HepG2 (cell line): ENCODE results near the gene ARVCF. TPM values are rescaled to one million over a fixed set of nuclear protein-coding genes. Genes with fewer than 3 reads are reported as not detected.
A peak's percentile ranks its signal among the peaks of the same experiment; 100 is the strongest.

Source experiments
- EHMT2 ChIP-seq: fragments of 200-600 bp; sonication (generic); IDR thresholded peaks from 2 replicates; pipeline ENCODE4 v1.7.0; 2017; ENCODE audit warnings: antibody characterized with exemption, low read depth, low read length, borderline replicate concordance
- HOXA5 ChIP-seq: sonication (generic); formaldehyde crosslinking; IDR thresholded peaks from 2 replicates; pipeline ENCODE4 v1.4.0; 2020; ENCODE audit warnings: missing genetic modification reagents
- NCOA2 ChIP-seq: sonication (generic); formaldehyde crosslinking; IDR thresholded peaks from 2 replicates; pipeline ENCODE4 v1.8.0; 2022; ENCODE audit warnings: inconsistent platforms
- SMARCC2 ChIP-seq: fragments of 450-650 bp; IDR thresholded peaks from 2 replicates; pipeline ENCODE4 v1.6.1; 2017; ENCODE audit warnings: antibody characterized with exemption, mild to moderate bottlenecking
- THAP11 ChIP-seq: IDR thresholded peaks from 2 replicates; pipeline ENCODE4 v1.6.1; 2016; ENCODE audit warnings: missing biosample characterization, missing genetic modification reagents
- ZKSCAN5 ChIP-seq: sonication (generic); formaldehyde crosslinking; IDR thresholded peaks from 2 replicates; pipeline ENCODE4 v1.5.1; 2020; ENCODE audit warnings: mild to moderate bottlenecking, missing genetic modification reagents
- ZNF160 ChIP-seq: sonication (generic); formaldehyde crosslinking; IDR thresholded peaks from 2 replicates; pipeline ENCODE4 v1.8.0; 2022; ENCODE audit warnings: mild to moderate bottlenecking, inconsistent platforms, missing genetic modification reagents
- ZNF225 ChIP-seq: sonication (generic); formaldehyde crosslinking; IDR thresholded peaks from 2 replicates; pipeline ENCODE4 v1.4.0; 2020; ENCODE audit warnings: mild to moderate bottlenecking, missing genetic modification reagents
- ZNF33A ChIP-seq: sonication (generic); formaldehyde crosslinking; IDR thresholded peaks from 2 replicates; pipeline ENCODE4 v1.5.1; 2020; ENCODE audit warnings: missing genetic modification reagents, mild to moderate bottlenecking, moderate library complexity, borderline replicate concordance
- ZNF552 ChIP-seq: sonication (generic); formaldehyde crosslinking; IDR thresholded peaks from 2 replicates; pipeline ENCODE4 v1.9.0; 2022; ENCODE audit warnings: missing genetic modification reagents, mild to moderate bottlenecking, borderline replicate concordance
- ZNF589 ChIP-seq: sonication (generic); formaldehyde crosslinking; conservative IDR thresholded peaks from 2 replicates; pipeline ENCODE4 v1.8.0; 2022; ENCODE audit warnings: mild to moderate bottlenecking, moderate library complexity, missing genetic modification reagents
- ZNF737 ChIP-seq: sonication (generic); formaldehyde crosslinking; IDR thresholded peaks from 2 replicates; pipeline ENCODE4 v1.5.0; 2020; ENCODE audit warnings: missing genetic modification reagents, mild to moderate bottlenecking, borderline replicate concordance
- ZNF772 ChIP-seq: sonication (generic); formaldehyde crosslinking; IDR thresholded peaks from 2 replicates; pipeline ENCODE4 v1.5.0; 2020; ENCODE audit warnings: mild to moderate bottlenecking, missing genetic modification reagents
- polyA plus RNA-seq, 8 experiments: library from polyadenylated mRNA; depleted of rRNA in 3 of 8; stranded (reverse) in 7 of 8; unstranded in 1 of 8; fragments of >200 nt; fragmentation: Illumina TruSeq in 4 of 8; extraction: Trizol in 4 of 8; gene quantifications; 2 replicates each; pipeline versions ENCODE4 v1.2.1 to v1.2.3, GENCODE V29; 2011 to 2016; ENCODE audit warnings: low read depth in 4 of 8, missing spikeins in 1 of 8, mixed read lengths in 1 of 8; ENCODE audit not compliant: insufficient read depth in 1 of 8
- total RNA-seq, 5 experiments: library from RNA; depleted of rRNA; stranded (reverse); fragments of >200 nt; fragmentation: Illumina TruSeq; extraction: Trizol; gene quantifications; 2 replicates each; pipeline ENCODE4 v1.2.3, GENCODE V29; 2016; ENCODE audit warnings: low read depth in 1 of 5
- TF ChIP-seq, protein P1 (sequence below): sonication (generic); formaldehyde crosslinking; IDR thresholded peaks from 2 replicates; pipeline ENCODE4 v1.5.1; 2020; ENCODE audit warnings: missing genetic modification reagents, mild to moderate bottlenecking, borderline replicate concordance
- TF ChIP-seq, protein P2 (sequence below): sonication (generic); formaldehyde crosslinking; IDR thresholded peaks from 2 replicates; pipeline ENCODE4 v1.5.0; 2020; ENCODE audit warnings: missing genetic modification reagents
- TF ChIP-seq, protein P3 (sequence below): sonication (generic); formaldehyde crosslinking; IDR thresholded peaks from 2 replicates; pipeline ENCODE4 v1.8.0; 2023; ENCODE audit warnings: mild to moderate bottlenecking, missing genetic modification reagents
- TF ChIP-seq, protein P4 (sequence below): IDR thresholded peaks from 2 replicates; pipeline ENCODE4 v1.6.1; 2018; ENCODE audit warnings: missing genetic modification reagents, mild to moderate bottlenecking, missing compliant biosample characterization
- TF ChIP-seq, protein P5 (sequence below): sonication (generic); formaldehyde crosslinking; IDR thresholded peaks from 2 replicates; pipeline ENCODE4 v1.8.1; 2022; ENCODE audit warnings: low read depth, mild to moderate bottlenecking, missing genetic modification reagents
- TF ChIP-seq, protein P6 (sequence below): sonication (generic); formaldehyde crosslinking; IDR thresholded peaks from 2 replicates; pipeline ENCODE4 v1.8.1; 2023; ENCODE audit warnings: missing genetic modification reagents, inconsistent platforms, borderline replicate concordance

Gene ARVCF
- total and polyA plus RNA-seq, 2 of the 13 experiments (the other 11 are each of a cell fraction or from before 2014, with no cell fraction given) = 16.4 to 17.7 TPM

DNA sequence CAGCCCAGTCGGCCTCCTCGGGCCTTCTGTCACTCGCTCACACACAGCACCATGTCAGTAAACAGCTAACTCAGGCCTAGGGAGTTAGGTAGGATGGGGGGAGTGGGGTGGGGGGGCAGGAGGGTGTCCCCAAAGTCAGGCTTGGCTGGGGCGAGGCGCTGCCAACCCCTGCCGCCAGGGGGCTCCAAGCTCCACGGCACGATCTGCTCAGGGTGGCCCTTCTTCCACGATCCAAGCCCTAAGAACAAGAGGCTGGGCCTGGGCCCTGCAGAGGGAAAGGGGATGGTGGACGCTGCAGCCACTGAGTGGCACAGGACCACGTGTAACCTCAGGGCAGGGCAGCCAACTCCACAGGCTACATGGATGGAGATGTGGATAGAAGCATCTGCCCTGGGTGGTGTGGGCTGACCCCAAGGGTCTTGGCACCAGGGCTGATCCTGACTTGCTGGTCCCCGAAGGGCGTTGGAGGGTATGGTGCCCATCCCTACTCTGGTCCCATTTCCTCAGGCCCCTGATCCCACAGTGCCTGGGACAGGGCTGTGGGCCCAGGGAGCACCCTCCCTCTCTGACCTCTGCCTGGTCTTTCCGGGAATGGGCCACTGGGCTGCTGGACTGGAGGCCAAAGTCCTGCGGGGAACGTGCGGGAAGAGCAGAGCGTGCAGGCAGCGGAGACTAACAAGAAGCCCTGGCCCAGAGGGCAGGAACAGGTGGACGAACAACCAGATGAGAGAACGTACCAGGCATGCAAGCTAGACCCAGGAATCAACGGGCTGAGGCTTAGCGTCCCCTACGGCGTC lies 45.9 kb downstream of the ARVCF start (continued):
- TF ChIP-seq, protein P1, sequence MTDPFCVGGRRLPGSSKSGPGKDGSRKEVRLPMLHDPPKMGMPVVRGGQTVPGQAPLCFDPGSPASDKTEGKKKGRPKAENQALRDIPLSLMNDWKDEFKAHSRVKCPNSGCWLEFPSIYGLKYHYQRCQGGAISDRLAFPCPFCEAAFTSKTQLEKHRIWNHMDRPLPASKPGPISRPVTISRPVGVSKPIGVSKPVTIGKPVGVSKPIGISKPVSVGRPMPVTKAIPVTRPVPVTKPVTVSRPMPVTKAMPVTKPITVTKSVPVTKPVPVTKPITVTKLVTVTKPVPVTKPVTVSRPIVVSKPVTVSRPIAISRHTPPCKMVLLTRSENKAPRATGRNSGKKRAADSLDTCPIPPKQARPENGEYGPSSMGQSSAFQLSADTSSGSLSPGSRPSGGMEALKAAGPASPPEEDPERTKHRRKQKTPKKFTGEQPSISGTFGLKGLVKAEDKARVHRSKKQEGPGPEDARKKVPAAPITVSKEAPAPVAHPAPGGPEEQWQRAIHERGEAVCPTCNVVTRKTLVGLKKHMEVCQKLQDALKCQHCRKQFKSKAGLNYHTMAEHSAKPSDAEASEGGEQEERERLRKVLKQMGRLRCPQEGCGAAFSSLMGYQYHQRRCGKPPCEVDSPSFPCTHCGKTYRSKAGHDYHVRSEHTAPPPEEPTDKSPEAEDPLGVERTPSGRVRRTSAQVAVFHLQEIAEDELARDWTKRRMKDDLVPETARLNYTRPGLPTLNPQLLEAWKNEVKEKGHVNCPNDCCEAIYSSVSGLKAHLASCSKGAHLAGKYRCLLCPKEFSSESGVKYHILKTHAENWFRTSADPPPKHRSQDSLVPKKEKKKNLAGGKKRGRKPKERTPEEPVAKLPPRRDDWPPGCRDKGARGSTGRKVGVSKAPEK (CRISPR knock-in tag) = no peak
- TF ChIP-seq NCOA2 (CRISPR knock-in tag) = peak; percentile 85
- TF ChIP-seq ZNF160 (CRISPR knock-in tag) = 0 out of 2 replicates have a peak, but pooled peaks have one; percentile 67
- no peak for TF ChIP-seq ZKSCAN5 (CRISPR knock-in tag)
- peak; percentile 90; the same call in 1 of the 2 replicates for TF ChIP-seq ZNF589 (CRISPR knock-in tag)
- TF ChIP-seq EHMT2 = no peak
- TF ChIP-seq ZNF225 (CRISPR knock-in tag) = no peak
- TF ChIP-seq SMARCC2 = no peak
- TF ChIP-seq HOXA5 (CRISPR knock-in tag) = no peak
- TF ChIP-seq ZNF772 (CRISPR knock-in tag) = peak; percentile 38; the same call in 1 of the 2 replicates
- TF ChIP-seq ZNF552 (CRISPR knock-in tag) = no peak; the same call in 1 of the 2 replicates
- TF ChIP-seq, protein P2, sequence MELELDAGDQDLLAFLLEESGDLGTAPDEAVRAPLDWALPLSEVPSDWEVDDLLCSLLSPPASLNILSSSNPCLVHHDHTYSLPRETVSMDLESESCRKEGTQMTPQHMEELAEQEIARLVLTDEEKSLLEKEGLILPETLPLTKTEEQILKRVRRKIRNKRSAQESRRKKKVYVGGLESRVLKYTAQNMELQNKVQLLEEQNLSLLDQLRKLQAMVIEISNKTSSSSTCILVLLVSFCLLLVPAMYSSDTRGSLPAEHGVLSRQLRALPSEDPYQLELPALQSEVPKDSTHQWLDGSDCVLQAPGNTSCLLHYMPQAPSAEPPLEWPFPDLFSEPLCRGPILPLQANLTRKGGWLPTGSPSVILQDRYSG (CRISPR knock-in tag) = no peak
- TF ChIP-seq, protein P3, sequence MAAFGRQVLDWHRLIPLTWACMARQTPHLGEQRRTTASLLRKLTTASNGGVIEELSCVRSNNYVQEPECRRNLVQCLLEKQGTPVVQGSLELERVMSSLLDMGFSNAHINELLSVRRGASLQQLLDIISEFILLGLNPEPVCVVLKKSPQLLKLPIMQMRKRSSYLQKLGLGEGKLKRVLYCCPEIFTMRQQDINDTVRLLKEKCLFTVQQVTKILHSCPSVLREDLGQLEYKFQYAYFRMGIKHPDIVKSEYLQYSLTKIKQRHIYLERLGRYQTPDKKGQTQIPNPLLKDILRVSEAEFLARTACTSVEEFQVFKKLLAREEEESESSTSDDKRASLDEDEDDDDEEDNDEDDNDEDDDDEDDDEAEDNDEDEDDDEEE (CRISPR knock-in tag) = no peak
- TF ChIP-seq, protein P4, sequence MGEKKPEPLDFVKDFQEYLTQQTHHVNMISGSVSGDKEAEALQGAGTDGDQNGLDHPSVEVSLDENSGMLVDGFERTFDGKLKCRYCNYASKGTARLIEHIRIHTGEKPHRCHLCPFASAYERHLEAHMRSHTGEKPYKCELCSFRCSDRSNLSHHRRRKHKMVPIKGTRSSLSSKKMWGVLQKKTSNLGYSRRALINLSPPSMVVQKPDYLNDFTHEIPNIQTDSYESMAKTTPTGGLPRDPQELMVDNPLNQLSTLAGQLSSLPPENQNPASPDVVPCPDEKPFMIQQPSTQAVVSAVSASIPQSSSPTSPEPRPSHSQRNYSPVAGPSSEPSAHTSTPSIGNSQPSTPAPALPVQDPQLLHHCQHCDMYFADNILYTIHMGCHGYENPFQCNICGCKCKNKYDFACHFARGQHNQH (CRISPR knock-in tag) = peak; percentile 90
- TF ChIP-seq, protein P5, sequence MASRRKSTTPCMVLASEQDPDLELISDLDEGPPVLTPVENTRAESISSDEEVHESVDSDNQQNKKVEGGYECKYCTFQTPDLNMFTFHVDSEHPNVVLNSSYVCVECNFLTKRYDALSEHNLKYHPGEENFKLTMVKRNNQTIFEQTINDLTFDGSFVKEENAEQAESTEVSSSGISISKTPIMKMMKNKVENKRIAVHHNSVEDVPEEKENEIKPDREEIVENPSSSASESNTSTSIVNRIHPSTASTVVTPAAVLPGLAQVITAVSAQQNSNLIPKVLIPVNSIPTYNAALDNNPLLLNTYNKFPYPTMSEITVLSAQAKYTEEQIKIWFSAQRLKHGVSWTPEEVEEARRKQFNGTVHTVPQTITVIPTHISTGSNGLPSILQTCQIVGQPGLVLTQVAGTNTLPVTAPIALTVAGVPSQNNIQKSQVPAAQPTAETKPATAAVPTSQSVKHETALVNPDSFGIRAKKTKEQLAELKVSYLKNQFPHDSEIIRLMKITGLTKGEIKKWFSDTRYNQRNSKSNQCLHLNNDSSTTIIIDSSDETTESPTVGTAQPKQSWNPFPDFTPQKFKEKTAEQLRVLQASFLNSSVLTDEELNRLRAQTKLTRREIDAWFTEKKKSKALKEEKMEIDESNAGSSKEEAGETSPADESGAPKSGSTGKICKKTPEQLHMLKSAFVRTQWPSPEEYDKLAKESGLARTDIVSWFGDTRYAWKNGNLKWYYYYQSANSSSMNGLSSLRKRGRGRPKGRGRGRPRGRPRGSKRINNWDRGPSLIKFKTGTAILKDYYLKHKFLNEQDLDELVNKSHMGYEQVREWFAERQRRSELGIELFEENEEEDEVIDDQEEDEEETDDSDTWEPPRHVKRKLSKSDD = peak; percentile 41; the same call in 1 of the 2 replicates
- TF ChIP-seq THAP11 (CRISPR knock-in tag) = peak; percentile 51
- TF ChIP-seq, protein P6, sequence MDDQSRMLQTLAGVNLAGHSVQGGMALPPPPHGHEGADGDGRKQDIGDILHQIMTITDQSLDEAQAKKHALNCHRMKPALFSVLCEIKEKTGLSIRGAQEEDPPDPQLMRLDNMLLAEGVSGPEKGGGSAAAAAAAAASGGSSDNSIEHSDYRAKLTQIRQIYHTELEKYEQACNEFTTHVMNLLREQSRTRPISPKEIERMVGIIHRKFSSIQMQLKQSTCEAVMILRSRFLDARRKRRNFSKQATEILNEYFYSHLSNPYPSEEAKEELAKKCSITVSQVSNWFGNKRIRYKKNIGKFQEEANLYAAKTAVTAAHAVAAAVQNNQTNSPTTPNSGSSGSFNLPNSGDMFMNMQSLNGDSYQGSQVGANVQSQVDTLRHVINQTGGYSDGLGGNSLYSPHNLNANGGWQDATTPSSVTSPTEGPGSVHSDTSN = no peak
- TF ChIP-seq ZNF737 (CRISPR knock-in tag) = no peak
- TF ChIP-seq ZNF33A (CRISPR knock-in tag) = no peak
